Vagina (tissue), 2 donors: ENCODE measurements around the gene EHD1.

Experiments
- POLR2A ChIP-seq, 2 donors: fragments of 450-650 bp; IDR thresholded peaks; one replicate each; pipeline ENCODE4 v1.6.1; 2017; ENCODE audit warnings: antibody characterized with exemption in 2 of 2, mild to moderate bottlenecking in 2 of 2, moderate library complexity in 2 of 2
- TF ChIP-seq, protein P1 (sequence below), 3 experiments: fragments of 450-650 bp in 2 of 3; fragments of 200-600 bp in 1 of 3; sonication (generic) in 1 of 3; IDR thresholded peaks; one replicate each; pipeline ENCODE4 v1.5.1; 2017 to 2019; ENCODE audit warnings: antibody characterized with exemption in 3 of 3, mild to moderate bottlenecking in 2 of 3, moderate library complexity in 2 of 3

DNA sequence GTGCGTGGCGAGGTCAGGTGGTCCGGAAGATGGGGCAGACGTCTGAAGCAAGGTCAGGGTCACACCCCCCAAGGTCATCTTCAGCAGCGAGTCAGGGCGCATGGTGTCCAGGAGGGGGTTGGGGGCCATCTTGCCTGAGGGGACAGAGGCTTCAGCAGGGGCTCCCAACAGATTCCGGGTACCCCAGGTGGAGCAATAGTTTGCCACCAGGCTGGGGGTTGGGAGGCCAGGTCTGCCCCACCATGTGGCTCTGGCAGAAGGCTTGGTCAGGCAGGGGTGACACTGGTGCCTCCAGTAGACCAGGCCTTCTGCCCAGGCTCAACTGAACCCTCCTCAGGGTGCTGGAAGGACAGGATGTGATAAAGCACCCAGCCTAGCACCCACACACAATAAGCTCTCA is 32.7 kb upstream of the EHD1 start:
- TF ChIP-seq, protein P1, sequence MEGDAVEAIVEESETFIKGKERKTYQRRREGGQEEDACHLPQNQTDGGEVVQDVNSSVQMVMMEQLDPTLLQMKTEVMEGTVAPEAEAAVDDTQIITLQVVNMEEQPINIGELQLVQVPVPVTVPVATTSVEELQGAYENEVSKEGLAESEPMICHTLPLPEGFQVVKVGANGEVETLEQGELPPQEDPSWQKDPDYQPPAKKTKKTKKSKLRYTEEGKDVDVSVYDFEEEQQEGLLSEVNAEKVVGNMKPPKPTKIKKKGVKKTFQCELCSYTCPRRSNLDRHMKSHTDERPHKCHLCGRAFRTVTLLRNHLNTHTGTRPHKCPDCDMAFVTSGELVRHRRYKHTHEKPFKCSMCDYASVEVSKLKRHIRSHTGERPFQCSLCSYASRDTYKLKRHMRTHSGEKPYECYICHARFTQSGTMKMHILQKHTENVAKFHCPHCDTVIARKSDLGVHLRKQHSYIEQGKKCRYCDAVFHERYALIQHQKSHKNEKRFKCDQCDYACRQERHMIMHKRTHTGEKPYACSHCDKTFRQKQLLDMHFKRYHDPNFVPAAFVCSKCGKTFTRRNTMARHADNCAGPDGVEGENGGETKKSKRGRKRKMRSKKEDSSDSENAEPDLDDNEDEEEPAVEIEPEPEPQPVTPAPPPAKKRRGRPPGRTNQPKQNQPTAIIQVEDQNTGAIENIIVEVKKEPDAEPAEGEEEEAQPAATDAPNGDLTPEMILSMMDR (IDR thresholded peaks at IDR 0.05): no peak
- no peak for TF ChIP-seq POLR2A (IDR thresholded peaks at IDR 0.05)
